GM04503 (cell line): ENCODE results near the gene NRL.

Experiments used
- DNase-seq: peaks from one replicate; pipeline ENCODE4 v3.0.0-alpha.2; 2012; ENCODE audit warnings: low read depth

Gene NRL

GRCh38 chr14:24080888-24081738, 33.6 kb downstream of the NRL start:
- DNase-seq: no peak

- DNase-seq: no peak
These were observed 34.6 kb downstream of the NRL start for GRCh38 chr14:24080142-24080530.

- DNase-seq: no peak
These were observed 35.1 kb downstream of the NRL start for GRCh38 chr14:24079491-24080141.

GRCh38 chr14:24078146-24078545, 36.6 kb downstream of the NRL start:
- no peak for DNase-seq

GRCh38 chr14:24077086-24077485, 37.7 kb downstream of the NRL start:
- DNase-seq: no peak

GRCh38 chr14:24076302-24076601, 38.5 kb downstream of the NRL start:
- DNase-seq: no peak

- DNase-seq: no peak
These were observed 39.1 kb downstream of the NRL start for GRCh38 chr14:24075485-24076301.

GRCh38 chr14:24074625-24075484, 39.9 kb downstream of the NRL start:
- DNase-seq: no peak

GRCh38 chr14:24072881-24073877, 41.6 kb downstream of the NRL start:
- DNase-seq: no peak

- no peak for DNase-seq
These were observed 42.3 kb downstream of the NRL start for GRCh38 chr14:24072436-24072835.

GRCh38 chr14:24071836-24072430, 42.8 kb downstream of the NRL start:
- DNase-seq: no peak

- no peak for DNase-seq
These were observed 43.5 kb downstream of the NRL start, which contains the start of gene CPNE6 for GRCh38 chr14:24071144-24071697. Gene CPNE6 (plus strand): TSS chr14:24071562. CDS start chr14:24072937, 1,375 bp downstream.

- DNase-seq: no peak
These were observed 44.2 kb downstream of the NRL start for GRCh38 chr14:24070285-24071143.

GRCh38 chr14:24069411-24069735, 45.4 kb downstream of the NRL start:
- no peak for DNase-seq

- no peak for DNase-seq
These were observed 45.9 kb downstream of the NRL start for GRCh38 chr14:24068711-24069410.

- no peak for DNase-seq
These were observed 47.3 kb downstream of the NRL start for GRCh38 chr14:24067133-24068082.

GRCh38 chr14:24066496-24067132, 48.1 kb downstream of the NRL start:
- DNase-seq: no peak
